ENCODE results near the gene MED12L.

The MED12L gene

GRCh38 chr3:151456065-151456464 lies 370.6 kb downstream of the MED12L start:
- no peak for TF ChIP-seq CTCF (IDR thresholded peaks at IDR 0.05; ENCODE audit: insufficient read depth, low read depth, low read length, missing control alignments)
- no peak overlapping the region for H3K4me3 ChIP-seq (ENCODE audit: low read length)
- no peak for DNase-seq (ENCODE audit: low read depth)

GRCh38 chr3:151459358-151459757 lies 373.9 kb downstream of the MED12L start:
- TF ChIP-seq CTCF (IDR thresholded peaks at IDR 0.05; ENCODE audit: insufficient read depth, low read depth, low read length, missing control alignments) = no peak
- H3K4me3 ChIP-seq (ENCODE audit: low read length) = no peak overlapping the region
- no peak for DNase-seq (ENCODE audit: low read depth)

- no peak for TF ChIP-seq CTCF (IDR thresholded peaks at IDR 0.05; ENCODE audit: insufficient read depth, low read depth, low read length, missing control alignments)
- H3K4me3 ChIP-seq (ENCODE audit: low read length) = peak overlapping the region; percentile 48
These were observed 374.8 kb downstream of the MED12L start for GRCh38 chr3:151460228-151460627.

GRCh38 chr3:151460774-151461450 lies 375.4 kb downstream of the MED12L start, which contains the start of gene IGSF10:
TSS of gene IGSF10 (minus strand) at chr3:151461061. CDS start at chr3:151458709, 2,352 bp downstream.
- H3K4me3 ChIP-seq (ENCODE audit: low read length) = peak within 1 kb of the TSS; percentile 48
- no peak for TF ChIP-seq CTCF (IDR thresholded peaks at IDR 0.05; ENCODE audit: insufficient read depth, low read depth, low read length, missing control alignments)
- no peak for DNase-seq (ENCODE audit: low read depth)

More at GRCh38 chr3:151460228-151460627, 374.8 kb downstream of the MED12L start:
- DNase-seq (ENCODE audit: low read depth) = peak; percentile 6

- no peak for DNase-seq (ENCODE audit: low read depth)
- no peak overlapping the region for H3K4me3 ChIP-seq (ENCODE audit: low read length)
- TF ChIP-seq CTCF (IDR thresholded peaks at IDR 0.05; ENCODE audit: insufficient read depth, low read depth, low read length, missing control alignments) = no peak
These were observed 376.9 kb downstream of the MED12L start for GRCh38 chr3:151462278-151462780.

- TF ChIP-seq CTCF (IDR thresholded peaks at IDR 0.05; ENCODE audit: insufficient read depth, low read depth, low read length, missing control alignments) = no peak
- H3K4me3 ChIP-seq (ENCODE audit: low read length) = no peak overlapping the region
- no peak for DNase-seq (ENCODE audit: low read depth)
These were observed 377.5 kb downstream of the MED12L start for GRCh38 chr3:151462991-151463390.

- no peak for TF ChIP-seq CTCF (IDR thresholded peaks at IDR 0.05; ENCODE audit: insufficient read depth, low read depth, low read length, missing control alignments)
- no peak overlapping the region for H3K4me3 ChIP-seq (ENCODE audit: low read length)
- no peak for DNase-seq (ENCODE audit: low read depth)
These were observed 381.6 kb downstream of the MED12L start for GRCh38 chr3:151467069-151467468.

All from epithelial cell of esophagus (primary cell).